MG63 (cell line): ENCODE measurements around the gene BUB1B. TPM values are rescaled to one million over a fixed set of nuclear protein-coding genes. Genes with fewer than 3 reads are reported as not detected.
"Not testable (repeated sequence)": the region's sequence is repeated elsewhere in the genome, so short reads cannot be mapped to it uniquely, and the experiment has no call there.

Experiments
- DNase-seq: peaks from one replicate; pipeline ENCODE4 v3.0.0-alpha.2; 2020
- H3K27me3 ChIP-seq: fragments of 250-450 bp; sonication (Bioruptor Pico); 2 replicates; pipeline ENCODE4 v1.5.1; 2020; ENCODE audit warnings: mild to moderate bottlenecking, moderate library complexity
- H3K36me3 ChIP-seq: fragments of 250-450 bp; sonication (Bioruptor Pico); 2 replicates; pipeline ENCODE4 v1.5.1; 2020; ENCODE audit warnings: mild to moderate bottlenecking, moderate library complexity
- H3K4me3 ChIP-seq: fragments of 250-450 bp; sonication (Bioruptor Pico); 2 replicates; pipeline ENCODE4 v1.5.1; 2020; ENCODE audit warnings: mild to moderate bottlenecking, moderate library complexity
- H3K9me3 ChIP-seq: fragments of 250-450 bp; sonication (Bioruptor Pico); 2 replicates; pipeline ENCODE4 v1.5.1; 2020; ENCODE audit warnings: mild to moderate bottlenecking, moderate library complexity
- total RNA-seq: library from RNA; depleted of rRNA; stranded (reverse); fragments of >200 nt; shearing (Covaris generic); gene quantifications from 2 replicates; pipeline ENCODE4 v1.2.3, GENCODE V29; 2014; ENCODE audit warnings: low replicate concordance

BUB1B gene
- total RNA-seq, 1 experiment from 2014 or later, result 49.2 TPM

GRCh38 chr15:40157778-40158447 is 3.0 kb upstream of the BUB1B start:
- DNase-seq, result no peak
- no peak overlapping the region for H3K4me3 ChIP-seq
- no peaks in the 10 kb centered on the region for H3K9me3 ChIP-seq
- H3K36me3 ChIP-seq, result peaks cover 10% of the 10 kb centered on the region
- H3K27me3 ChIP-seq, result no peaks in the 10 kb centered on the region

GRCh38 chr15:40160021-40160420 is 848 bp upstream of the BUB1B start:
- DNase-seq, result no peak
- Histone ChIP-seq H3K9me3 (no peaks in the 10 kb centered on the region), H3K27me3 (no peaks in the 10 kb centered on the region), H3K4me3 (no peak overlapping the region), H3K36me3 (peaks cover 24% of the 10 kb centered on the region)

- Histone ChIP-seq H3K36me3 (peaks cover 43% of the 10 kb centered on the region), H3K4me3 (peak overlapping the region; percentile 88), H3K27me3 (no peaks in the 10 kb centered on the region), H3K9me3 (no peaks in the 10 kb centered on the region)
- no peak for DNase-seq
Measured at GRCh38 chr15:40161693-40162391, 973 bp downstream of the BUB1B start.

DNA sequence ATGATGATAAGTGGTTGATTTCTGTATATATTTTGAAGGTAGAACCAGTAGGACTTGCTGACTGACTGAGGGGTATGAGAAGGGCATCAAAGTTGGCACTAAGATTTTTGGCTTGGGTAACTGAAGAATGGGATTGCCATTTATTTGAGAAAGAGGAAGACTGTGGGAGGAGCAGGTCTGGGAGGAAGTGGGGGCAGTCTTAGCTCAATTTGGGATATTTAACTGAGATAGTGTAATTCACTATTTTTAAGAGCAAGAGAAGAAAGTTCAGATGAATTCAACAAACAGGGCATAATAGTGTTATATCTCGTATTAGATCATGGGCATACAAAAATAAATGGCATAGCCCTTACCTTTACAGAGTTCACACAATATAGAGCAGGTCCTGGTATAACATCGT is 1.7 kb downstream of the BUB1B start:
- Histone ChIP-seq H3K9me3 (no peaks in the 10 kb centered on the region), H3K4me3 (peak overlapping the region; percentile 88), H3K36me3 (peaks cover 43% of the 10 kb centered on the region), H3K27me3 (no peaks in the 10 kb centered on the region)
- DNase-seq, result no peak

- peaks cover 55% of the 10 kb centered on the region for H3K36me3 ChIP-seq
- H3K9me3 ChIP-seq, result no peaks in the 10 kb centered on the region
- H3K4me3 ChIP-seq, result peak overlapping the region; percentile 88
- no peak for DNase-seq
- no peaks in the 10 kb centered on the region for H3K27me3 ChIP-seq
Measured at GRCh38 chr15:40163657-40164416, 3.0 kb downstream of the BUB1B start.

DNA sequence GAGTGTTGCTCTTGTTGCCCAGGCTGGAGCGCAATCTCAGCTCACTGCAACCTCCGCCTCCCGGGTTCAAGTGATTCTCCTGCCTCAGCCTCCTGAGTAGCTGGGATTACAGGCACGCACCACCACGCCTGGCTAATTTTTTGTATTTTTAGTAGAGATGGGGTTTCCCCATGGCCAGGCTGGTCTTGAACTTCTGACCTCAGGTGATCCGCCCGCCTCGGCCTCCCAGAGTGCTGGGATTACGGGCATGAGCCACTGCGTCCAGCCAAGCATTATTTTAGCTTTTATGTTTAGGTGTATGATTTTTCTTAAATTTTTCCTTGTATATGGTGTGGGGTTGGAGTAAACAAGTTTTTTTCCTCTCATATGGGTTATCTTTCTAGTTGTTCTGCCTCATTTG is 6.5 kb downstream of the BUB1B start:
- peaks cover 68% of the 10 kb centered on the region for H3K36me3 ChIP-seq
- not testable (repeated sequence) for H3K27me3 ChIP-seq, H3K9me3 ChIP-seq, DNase-seq, H3K4me3 ChIP-seq

GRCh38 chr15:40175160-40175559 is 14.3 kb downstream of the BUB1B start:
- H3K27me3 ChIP-seq, result no peaks in the 10 kb centered on the region
- no peaks in the 10 kb centered on the region for H3K9me3 ChIP-seq
- H3K4me3 ChIP-seq, result no peak overlapping the region
- H3K36me3 ChIP-seq, result peaks cover 36% of the 10 kb centered on the region
- no peak for DNase-seq

- DNase-seq, result no peak
- Histone ChIP-seq H3K9me3 (no peaks in the 10 kb centered on the region), H3K4me3 (no peak overlapping the region), H3K27me3 (no peaks in the 10 kb centered on the region), H3K36me3 (peaks cover 59% of the 10 kb centered on the region)
Measured at GRCh38 chr15:40182358-40183029, 21.6 kb downstream of the BUB1B start.

GRCh38 chr15:40183636-40184463 is 23.0 kb downstream of the BUB1B start:
- peaks cover 67% of the 10 kb centered on the region for H3K36me3 ChIP-seq
- no peak for DNase-seq
- no peaks in the 10 kb centered on the region for H3K9me3 ChIP-seq
- H3K27me3 ChIP-seq, result no peaks in the 10 kb centered on the region
- H3K4me3 ChIP-seq, result no peak overlapping the region

GRCh38 chr15:40190591-40190990 is 29.7 kb downstream of the BUB1B start:
- Histone ChIP-seq H3K4me3 (no peak overlapping the region), H3K36me3 (peaks cover 63% of the 10 kb centered on the region), H3K9me3 (no peaks in the 10 kb centered on the region), H3K27me3 (no peaks in the 10 kb centered on the region)
- DNase-seq, result peak; percentile 16

DNA sequence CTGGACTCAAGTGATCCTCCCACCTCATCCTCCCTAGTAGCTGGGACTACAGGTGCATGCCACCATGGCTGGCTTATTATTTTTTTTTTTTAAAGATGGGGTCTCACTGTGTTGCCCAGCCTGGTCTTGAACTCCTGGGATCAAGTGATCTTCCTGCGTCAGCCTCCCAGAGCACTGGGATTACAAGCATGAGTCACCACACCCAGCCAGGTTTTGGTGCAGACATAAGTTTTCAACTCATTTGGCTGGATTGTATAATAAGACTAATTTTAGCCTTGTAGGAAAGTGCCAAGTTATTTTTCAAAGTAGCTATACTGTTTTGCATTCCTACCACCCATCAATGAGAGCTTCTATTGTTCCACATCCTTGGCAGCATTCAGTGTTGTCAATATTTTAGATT is 32.1 kb downstream of the BUB1B start:
- peak; percentile 21 for DNase-seq
- Histone ChIP-seq H3K27me3 (no peaks in the 10 kb centered on the region), H3K4me3 (no peak overlapping the region), H3K9me3 (no peaks in the 10 kb centered on the region), H3K36me3 (peaks cover 72% of the 10 kb centered on the region)

DNA sequence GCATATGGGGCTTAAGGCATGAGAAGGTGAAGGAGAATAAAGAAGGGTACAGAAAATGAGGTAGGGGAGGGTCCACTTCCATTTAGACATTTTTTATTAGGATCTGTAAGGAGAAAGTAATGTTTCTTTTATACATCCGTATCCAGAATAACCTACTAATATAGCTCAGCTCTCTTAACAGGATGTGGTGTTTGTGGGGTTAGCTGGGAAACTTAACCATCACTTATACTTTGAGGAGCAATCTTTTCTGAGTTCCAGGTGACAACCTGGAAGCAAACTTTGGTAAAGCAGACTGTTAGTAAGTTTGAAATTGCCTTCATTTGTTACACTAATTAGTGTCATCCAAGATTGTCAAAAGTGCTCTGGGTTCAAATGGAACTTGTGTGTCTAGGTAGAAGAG is 36.6 kb downstream of the BUB1B start:
- H3K9me3 ChIP-seq, result no peaks in the 10 kb centered on the region
- peaks cover 77% of the 10 kb centered on the region for H3K36me3 ChIP-seq
- H3K4me3 ChIP-seq, result no peak overlapping the region
- no peaks in the 10 kb centered on the region for H3K27me3 ChIP-seq
- no peak for DNase-seq

- no peak for DNase-seq
- Histone ChIP-seq H3K27me3 (no peaks in the 10 kb centered on the region), H3K36me3 (peaks cover 76% of the 10 kb centered on the region), H3K9me3 (no peaks in the 10 kb centered on the region), H3K4me3 (no peak overlapping the region)
Measured at GRCh38 chr15:40198355-40199085, 37.7 kb downstream of the BUB1B start.

- Histone ChIP-seq H3K4me3 (no peak overlapping the region), H3K36me3 (peaks cover 73% of the 10 kb centered on the region), H3K27me3 (no peaks in the 10 kb centered on the region), H3K9me3 (no peaks in the 10 kb centered on the region)
- no peak for DNase-seq
Measured at GRCh38 chr15:40204100-40204499, 43.2 kb downstream of the BUB1B start.

GRCh38 chr15:40217166-40217824 is 56.4 kb downstream of the BUB1B start:
- H3K9me3 ChIP-seq, result no peaks in the 10 kb centered on the region
- no peaks in the 10 kb centered on the region for H3K27me3 ChIP-seq
- no peak overlapping the region for H3K4me3 ChIP-seq
- H3K36me3 ChIP-seq, result peaks cover 81% of the 10 kb centered on the region
- DNase-seq, result no peak
